Measurements from ENCODE around the gene KRTAP10-11.
"Not testable (repeated sequence)": the region's sequence is repeated elsewhere in the genome, so short reads cannot be mapped to it uniquely, and the experiment has no call there.

The KRTAP10-11 gene

GRCh38 chr21:44667612-44668011, 21.4 kb downstream of the KRTAP10-11 start:
- no peak for DNase-seq

- DNase-seq = no peak
Observed at GRCh38 chr21:44670642-44671432, 24.6 kb downstream of the KRTAP10-11 start.

DNA sequence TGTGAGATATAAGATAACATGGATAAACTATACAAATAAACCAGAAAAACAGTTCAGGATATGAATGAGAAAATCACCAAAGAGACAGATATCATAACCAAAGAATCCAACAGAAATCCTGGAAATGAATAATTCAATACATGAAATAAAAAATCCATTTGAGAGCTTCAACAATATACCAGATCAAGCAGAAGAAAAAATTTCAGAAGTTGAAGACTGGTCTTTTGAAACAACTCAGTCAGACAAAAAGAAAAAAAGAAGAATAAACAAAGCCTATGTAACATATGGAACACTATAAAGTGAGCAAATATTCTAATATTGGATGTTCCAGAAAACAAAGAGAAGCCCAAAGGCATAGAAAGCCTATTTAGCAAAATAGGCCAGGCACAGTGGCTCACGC, 25.7 kb downstream of the KRTAP10-11 start:
- no peak for DNase-seq

GRCh38 chr21:44677881-44678280, 31.7 kb downstream of the KRTAP10-11 start:
- no peak for DNase-seq

GRCh38 chr21:44681152-44681551, 34.9 kb downstream of the KRTAP10-11 start:
- no peak for DNase-seq

DNA sequence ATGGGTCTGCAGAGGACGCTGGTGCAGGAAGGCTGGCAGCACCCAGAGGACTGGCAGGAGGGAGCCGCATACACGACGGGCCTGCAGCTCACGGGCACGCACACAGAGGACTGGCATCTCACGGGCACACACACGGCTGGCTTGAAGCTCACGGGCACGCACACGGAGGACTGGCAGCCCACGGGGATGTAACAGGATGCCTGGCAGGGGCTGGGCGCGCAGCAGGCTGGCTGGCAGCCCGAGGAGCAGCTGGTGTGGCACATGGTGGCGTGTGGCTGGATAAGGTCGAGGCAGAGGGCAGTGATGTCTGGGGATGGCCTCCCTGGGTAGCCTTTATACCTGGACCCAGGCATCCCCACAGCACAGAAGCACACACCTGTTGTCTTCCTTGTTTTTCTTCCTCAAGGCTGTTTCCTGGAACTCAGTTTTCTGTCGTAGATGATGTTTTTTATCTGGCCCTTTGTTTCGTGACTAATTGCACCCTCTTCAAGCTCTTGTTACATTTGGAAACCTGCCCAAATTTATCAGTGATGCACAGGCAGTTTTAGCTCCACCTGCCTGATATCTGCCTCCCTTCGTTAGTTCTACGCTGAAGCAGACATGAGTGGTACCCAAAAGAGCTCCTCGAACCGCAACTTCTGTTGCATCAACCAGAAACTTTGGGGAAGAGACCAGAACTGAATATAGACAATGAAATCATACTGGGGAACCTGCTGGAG, 35.8 kb downstream of the KRTAP10-11 start, which contains the start of gene KRTAP12-1:
Gene KRTAP12-1, minus strand, starts transcription at position 303 of the 719 bp plus-strand sequence. Its CDS starts 40 bp downstream, at position 263.
- no peak for DNase-seq

DNA sequence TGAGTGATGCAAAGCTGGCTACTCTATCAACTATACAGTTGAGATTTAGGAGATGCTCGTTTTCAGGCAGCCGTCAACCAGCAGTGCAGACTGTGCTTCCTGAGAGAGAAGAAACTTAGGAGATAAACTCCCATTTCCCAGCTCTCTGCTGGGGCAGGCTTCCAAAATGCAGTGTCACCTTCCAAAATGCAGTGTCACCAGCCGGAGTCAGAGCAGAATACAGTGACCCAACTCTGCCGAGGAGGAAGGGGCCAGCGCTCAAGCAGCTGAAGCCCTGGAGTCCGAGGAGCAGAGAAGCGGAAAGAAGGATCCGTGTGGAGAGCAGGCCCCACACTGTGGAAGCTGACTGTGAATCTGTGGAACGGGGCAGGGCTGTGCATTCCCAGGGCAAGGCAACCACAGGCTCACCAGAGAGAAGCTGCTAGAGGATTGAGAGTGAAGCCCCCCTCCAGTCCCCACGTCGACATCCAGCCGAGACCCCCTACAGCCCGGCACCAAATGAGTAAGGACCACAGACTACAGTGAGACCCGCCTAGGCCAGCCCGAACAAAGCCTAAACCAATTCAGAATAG, 36.5 kb downstream of the KRTAP10-11 start:
- DNase-seq = no peak

DNA sequence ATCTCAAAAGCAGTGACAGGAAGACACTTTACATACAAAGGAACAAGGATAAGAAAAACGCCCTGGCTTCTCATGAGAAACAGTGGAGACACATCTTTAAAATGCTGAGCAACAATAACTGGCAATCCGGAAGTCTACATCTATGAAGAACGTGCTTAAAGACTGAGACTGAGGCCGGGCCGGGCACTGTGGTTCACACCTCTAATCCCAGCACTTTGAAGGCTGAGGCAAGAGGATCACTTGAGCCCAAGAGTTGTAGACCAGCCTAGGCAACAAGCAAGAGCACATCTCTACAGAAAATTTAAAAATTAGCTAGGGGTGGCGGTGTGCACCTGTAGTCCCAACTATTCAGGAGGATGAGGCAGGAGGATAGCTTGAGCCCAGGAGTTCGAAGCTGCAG, 37.9 kb downstream of the KRTAP10-11 start:
- DNase-seq = no peak

DNA sequence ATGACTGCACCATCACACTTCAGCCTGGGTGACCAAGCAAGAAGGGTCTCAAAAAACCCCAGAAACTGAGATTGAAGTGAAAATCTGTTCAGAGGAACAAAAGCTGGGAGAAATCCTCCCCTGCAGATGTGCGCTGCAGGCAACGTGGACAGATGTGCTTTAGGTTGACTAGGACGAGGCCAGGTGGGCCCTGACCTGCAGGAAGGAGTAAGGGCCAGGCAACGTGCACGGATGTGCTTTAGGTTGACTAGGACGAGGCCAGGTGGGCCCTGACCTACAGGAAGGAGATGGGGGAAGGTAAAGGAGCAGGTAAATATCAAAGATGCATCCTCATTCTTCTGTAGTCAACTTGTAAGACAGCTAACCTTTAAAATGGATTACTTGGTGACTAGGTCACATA, 38.3 kb downstream of the KRTAP10-11 start:
- no peak for DNase-seq

DNA sequence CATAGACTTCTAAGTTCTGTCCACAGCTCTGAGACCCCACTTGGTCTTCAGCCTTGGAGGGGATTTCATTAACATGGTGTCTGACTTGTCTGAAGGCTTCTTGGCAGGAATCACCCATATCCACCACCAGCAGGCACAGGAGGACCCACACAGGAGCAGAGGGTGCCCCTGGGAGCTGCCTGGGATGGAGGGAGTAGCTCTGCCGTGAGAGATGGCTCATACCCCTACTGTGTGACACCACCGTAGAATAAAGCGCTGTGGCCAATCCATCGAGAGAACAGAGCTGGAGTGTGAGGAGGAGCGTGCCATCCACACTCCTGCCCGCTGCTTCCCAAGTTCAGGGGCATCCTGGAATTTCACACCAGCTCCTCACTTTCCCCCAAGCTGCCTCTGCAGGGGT, 38.8 kb downstream of the KRTAP10-11 start:
- not testable (repeated sequence) for DNase-seq

DNA sequence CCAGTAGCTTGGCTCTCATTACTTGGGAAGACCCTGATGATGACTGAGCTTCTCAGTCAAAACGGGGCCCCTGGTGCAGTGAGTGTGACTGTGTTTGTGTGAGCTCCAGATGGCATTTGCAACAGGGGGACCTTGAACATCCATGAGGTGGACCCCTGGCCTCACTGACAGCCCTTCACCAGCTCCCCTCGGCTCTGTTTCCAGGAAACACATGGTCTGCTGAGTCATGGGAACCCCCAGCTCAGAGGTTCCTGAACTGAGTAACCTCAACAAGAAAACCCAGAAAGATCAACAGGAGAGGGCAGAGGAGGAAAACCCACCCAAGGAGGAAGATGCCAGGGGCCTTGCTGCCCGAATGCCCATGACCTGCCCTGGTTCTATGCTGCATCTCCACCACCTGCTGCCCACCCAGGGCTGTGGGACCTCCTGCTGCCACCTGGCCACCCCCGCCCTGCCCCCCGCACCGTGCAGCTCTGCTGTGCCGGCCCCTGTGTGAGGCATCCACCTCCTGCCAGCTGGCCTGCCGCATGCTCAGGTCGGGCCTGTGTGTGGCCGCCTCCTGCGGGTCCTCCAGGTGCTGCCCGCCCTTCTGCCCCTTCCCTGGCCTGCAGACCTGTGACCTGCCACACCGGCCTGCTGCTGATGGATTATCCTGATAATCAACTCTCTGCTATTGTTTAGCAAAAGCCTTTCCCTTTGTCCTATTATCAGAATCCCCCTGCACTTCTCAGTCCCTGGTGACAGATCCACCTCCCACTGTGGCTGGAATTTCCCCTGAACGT, 40.0 kb downstream of the KRTAP10-11 start:
- DNase-seq = no peak

GRCh38 chr21:44686843-44687561, 40.8 kb downstream of the KRTAP10-11 start:
- no peak for DNase-seq

DNA sequence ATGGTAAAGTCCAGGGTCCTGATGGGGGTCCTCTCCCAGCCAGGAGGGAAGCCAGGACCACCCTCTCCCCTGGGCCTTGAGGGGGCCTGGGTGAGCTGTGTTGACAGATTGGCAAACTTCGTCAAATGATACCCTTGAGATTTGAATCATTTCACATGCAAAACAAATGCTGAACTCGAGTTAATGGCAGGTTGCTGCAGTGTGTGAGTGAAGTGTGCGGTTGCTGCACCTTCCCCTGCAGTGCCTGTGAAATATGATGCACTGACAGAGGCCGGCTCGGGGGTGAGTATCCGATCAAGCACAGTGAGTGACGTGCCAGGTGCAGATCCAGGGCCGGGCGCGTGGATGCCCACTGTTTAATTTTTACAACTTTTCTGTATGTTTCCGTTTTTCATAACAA, 41.5 kb downstream of the KRTAP10-11 start:
- no peak for DNase-seq

DNA sequence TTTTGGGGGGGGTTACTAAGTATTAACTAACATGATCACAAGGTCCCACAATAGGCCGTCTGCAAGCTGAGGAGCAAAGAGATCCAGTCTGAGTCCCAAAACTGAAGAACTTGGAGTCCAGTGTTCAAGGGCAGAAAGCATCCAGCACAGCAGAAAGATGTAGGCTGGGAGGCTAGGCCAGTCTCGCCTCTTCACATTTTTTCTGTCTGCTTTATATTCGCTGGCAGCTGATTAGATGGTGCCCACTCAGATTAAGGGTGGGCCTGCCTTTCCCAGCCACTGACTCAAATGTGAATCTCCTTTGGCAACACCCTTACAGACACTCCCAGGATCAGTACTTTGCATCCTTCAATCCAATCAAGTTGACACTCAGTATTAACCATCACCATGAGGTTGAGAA, 43.5 kb downstream of the KRTAP10-11 start:
- not testable (repeated sequence) for DNase-seq

- DNase-seq = no peak
Observed at GRCh38 chr21:44691686-44692085, 45.5 kb downstream of the KRTAP10-11 start.

GRCh38 chr21:44692798-44693512, 46.7 kb downstream of the KRTAP10-11 start:
- no peak for DNase-seq

DNA sequence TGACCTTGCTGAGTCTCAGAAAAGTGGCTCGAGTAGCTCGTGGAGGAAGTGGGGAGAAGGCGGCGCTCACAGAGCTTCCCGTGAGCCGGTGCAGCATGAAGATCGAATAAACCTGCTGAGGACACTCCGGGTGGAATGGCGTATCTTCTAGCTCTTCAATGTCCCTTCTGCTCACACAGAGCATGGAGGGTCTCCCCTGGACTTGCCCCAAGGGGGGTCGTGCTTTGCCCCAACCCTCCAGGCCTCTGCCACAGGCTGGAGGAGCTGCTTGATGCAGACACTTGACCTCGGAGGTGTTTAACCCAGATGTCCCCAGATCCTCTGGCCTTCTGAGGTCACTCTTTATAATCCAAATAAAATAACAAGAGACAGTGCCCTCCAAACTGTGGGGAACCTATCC, 48.6 kb downstream of the KRTAP10-11 start:
- no peak for DNase-seq

DNA sequence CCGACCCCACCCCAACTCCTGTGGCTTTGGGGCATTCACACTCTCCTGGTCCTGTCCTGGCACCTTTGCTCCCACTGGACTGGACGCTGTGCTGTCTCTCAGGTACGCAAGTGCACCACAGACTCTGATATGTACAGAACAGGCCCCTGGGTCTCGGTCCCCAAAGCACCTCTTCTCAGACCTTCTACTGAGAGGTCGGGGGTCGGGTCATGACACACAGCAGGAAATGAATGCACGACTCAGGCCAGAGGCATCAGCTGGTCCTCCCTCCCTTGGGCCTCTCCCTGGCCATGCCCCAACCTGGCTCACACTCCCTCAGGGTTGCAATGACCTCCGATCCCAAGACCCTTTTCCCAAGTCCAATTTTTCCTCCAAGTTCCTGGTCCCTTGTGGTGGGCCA, 49.0 kb downstream of the KRTAP10-11 start:
- DNase-seq = no peak

DNA sequence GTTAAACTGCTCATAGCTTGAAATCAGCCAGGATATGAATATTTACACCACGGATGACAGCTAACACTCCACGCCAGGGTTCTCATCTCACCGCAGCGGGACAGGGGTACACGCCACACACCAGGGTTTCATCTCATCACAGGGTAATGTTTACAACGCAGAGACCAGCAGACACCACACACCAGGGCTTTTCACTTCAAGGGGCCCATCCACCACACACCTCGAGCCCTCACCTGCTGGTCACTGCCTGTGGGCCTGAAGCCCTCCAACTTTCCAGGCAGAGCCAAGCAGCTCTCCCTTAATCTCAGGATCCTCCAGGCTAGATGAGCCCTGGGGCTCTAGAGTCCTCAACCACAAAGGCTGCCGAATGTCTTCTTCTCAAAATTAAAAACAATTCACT, 49.4 kb downstream of the KRTAP10-11 start:
- DNase-seq = no peak

DNA sequence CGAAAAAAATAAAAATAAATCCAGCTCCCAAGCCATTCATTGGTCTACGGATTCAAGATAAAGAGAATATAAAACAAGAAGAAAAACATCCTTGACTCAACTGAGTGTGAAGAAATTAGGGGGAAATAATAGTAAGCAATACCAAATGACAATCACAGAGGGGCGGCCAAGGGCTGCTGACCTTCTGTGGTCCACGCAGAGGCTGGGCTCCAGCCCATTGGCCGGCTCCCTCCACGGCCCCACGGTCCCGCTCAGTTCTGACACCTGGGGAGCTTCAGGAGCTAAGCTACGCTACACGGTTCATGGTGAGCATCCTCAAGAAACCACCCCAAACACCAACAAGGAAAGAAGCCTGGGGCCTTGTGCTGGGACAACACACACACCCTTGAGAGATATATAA, 50.4 kb downstream of the KRTAP10-11 start:
- DNase-seq = no peak
